GM12873 (cell line): ENCODE data around the gene FOLR3.

Experiments
- CTCF ChIP-seq: IDR thresholded peaks from 2 replicates; pipeline ENCODE4 v1.5.1; 2012; ENCODE audit warnings: low read depth, mild to moderate bottlenecking, moderate library complexity, low read length, control low read depth; ENCODE audit not compliant: insufficient read depth; ENCODE audit errors: missing control alignments

The FOLR3 gene

DNA sequence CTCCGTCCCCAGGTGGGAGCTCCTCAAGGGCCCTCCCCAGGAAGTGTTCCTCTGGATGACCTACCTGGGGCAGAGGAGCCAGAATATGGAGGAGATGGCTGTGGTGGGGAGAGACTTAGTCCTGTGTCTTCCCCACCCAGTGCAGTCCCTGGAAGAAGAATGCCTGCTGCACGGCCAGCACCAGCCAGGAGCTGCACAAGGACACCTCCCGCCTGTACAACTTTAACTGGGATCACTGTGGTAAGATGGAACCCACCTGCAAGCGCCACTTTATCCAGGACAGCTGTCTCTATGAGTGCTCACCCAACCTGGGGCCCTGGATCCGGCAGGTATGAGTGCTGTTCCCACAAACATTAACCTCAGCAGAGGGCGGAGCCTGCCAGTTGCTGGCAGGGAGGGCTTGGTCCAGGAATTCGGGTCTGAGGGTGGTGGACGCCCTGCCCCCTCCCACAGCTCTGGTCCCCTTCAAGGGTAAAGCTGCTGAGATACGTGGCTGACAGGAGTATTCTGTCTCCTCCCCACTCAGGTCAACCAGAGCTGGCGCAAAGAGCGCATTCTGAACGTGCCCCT lies 3.4 kb downstream of the FOLR3 start:
- no peak for TF ChIP-seq CTCF

GRCh38 chr11:72139500-72139899 lies 4.0 kb downstream of the FOLR3 start:
- TF ChIP-seq CTCF, result no peak

GRCh38 chr11:72140661-72141060 lies 5.1 kb downstream of the FOLR3 start:
- TF ChIP-seq CTCF, result no peak

DNA sequence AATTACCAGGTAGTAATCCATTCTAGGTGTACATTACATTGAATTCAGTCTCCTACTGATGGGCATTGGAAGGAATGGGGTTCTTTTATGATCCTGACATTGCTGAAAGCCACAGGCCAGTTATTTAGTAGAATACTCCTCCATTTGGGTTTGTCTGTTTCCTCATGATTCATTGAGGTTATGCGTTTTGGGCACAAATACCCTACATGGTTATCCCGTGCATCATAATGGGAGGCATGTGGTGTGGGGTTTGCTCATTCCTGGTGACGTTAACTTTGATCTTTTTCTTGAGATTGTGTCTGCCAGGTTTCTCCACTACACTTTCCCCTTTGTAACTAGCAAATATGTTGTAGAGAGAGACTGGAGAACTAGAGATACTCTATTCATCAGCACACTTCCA lies 5.5 kb downstream of the FOLR3 start:
- no peak for TF ChIP-seq CTCF

GRCh38 chr11:72144807-72145565 lies 9.5 kb downstream of the FOLR3 start:
- TF ChIP-seq CTCF, result no peak

DNA sequence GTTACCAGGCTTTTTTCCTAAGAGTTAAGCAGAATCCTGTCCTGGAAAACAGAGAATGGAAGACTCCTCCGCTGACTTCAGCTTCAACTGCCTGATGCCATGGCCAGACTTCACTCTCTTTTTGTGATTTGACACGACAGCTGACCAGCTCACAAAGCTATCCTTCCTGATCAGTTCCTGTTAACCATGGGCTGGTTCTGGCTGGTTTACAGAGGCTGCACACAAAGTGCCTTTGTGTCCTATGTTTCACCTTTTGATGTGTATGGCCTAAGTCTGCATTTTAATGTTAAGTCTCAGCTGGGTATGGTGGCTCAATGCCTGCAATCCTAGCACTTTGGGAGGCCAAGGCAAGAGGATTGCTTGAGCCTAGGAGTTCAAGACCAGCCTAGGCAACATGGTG lies 11.1 kb downstream of the FOLR3 start:
- TF ChIP-seq CTCF, result no peak

GRCh38 chr11:72150882-72151281 lies 15.4 kb downstream of the FOLR3 start:
- TF ChIP-seq CTCF, result no peak
